Activated T-cell treated with anti-CD3 and anti-CD28 coated beads, Interleukin-2, amount 50 U/mL, for 72 hours (primary cell): Measurements from ENCODE around the gene GABRB2. TPM values are rescaled to one million over a fixed set of nuclear protein-coding genes. Genes with fewer than 3 reads are reported as not detected.
"Not testable (repeated sequence)": the region's sequence is repeated elsewhere in the genome, so short reads cannot be mapped to it uniquely, and the experiment has no call there.

Experiments used
- ATAC-seq, 2 donors: fragments of 150-1000 bp; cut with Tn5 transposase; replicated peaks in 1 of 2; 2 replicates each; pipeline ENCODE4 v1.10.0; 2021; ENCODE audit warnings: moderate library complexity in 2 of 2, mild to moderate bottlenecking in 1 of 2
- DNase-seq, 2 donors: peaks; one replicate each; pipeline ENCODE4 v3.0.0; 2021 to 2022; ENCODE audit warnings: mixed read lengths in 1 of 2
- H3K27ac Mint-ChIP-seq: one replicate; pipeline ENCODE4 v1.8.0; 2022; ENCODE audit warnings: mild to moderate bottlenecking, moderate library complexity, mixed read lengths
- H3K27me3 Mint-ChIP-seq: one replicate; pipeline ENCODE4 v1.8.0; 2022; ENCODE audit warnings: low read depth, mixed read lengths
- H3K36me3 Mint-ChIP-seq, 2 donors: one replicate each; pipeline ENCODE4 v1.8.0; 2022; ENCODE audit warnings: mixed read lengths in 2 of 2, mild to moderate bottlenecking in 1 of 2; ENCODE audit not compliant: insufficient read depth in 2 of 2
- H3K4me1 Mint-ChIP-seq: one replicate; pipeline ENCODE4 v1.8.0; 2022; ENCODE audit warnings: low read depth, mixed read lengths
- H3K4me3 Mint-ChIP-seq, 2 donors: one replicate each; pipeline ENCODE4 v1.8.0; 2022; ENCODE audit warnings: mild to moderate bottlenecking in 2 of 2, mixed read lengths in 2 of 2, moderate library complexity in 2 of 2
- H3K9me3 Mint-ChIP-seq, 2 donors: one replicate each; pipeline ENCODE4 v1.8.0; 2022; ENCODE audit warnings: mixed read lengths in 2 of 2
- total RNA-seq, 2 donors: library from RNA; stranded (reverse); gene quantifications; one replicate each; pipeline ENCODE4 v1.2.3, GENCODE V29; 2022

The GABRB2 gene
- total RNA-seq, 2 donors from 2014 or later = not detected

DNA sequence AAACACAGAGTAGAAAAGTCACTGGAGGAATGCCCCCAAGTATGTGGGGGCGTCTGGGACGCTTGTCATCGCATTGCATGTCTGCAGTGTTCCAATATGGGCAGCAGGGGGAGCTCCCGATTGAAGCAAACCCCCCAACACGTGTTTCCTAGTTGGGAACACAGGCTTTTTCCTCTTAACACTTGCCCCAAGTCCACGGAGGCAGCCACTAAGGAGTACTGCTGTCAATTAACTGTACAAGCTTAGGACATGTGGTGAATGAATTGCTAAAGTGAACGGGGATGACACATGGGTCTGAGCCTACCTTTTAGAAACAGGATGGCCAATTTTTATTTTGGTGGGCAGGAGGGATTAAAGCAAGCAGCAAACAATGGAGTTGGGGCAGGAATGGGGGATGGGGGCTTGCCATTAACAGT, 2.2 kb downstream of the GABRB2 start:
- peaks cover 0 to 2% of the 10 kb centered on the region in 2 donors for H3K9me3 Mint-ChIP-seq
- H3K4me3 Mint-ChIP-seq = no peak overlapping the region
- peak; percentile 21 to 22 for DNase-seq
- H3K36me3 Mint-ChIP-seq = peaks cover 0 to 3% of the 10 kb centered on the region in 2 donors
- H3K27me3 Mint-ChIP-seq = peaks cover 48% of the 10 kb centered on the region
- H3K27ac Mint-ChIP-seq = no peak overlapping the region
- H3K4me1 Mint-ChIP-seq = peaks cover 16% of the 10 kb centered on the region
- ATAC-seq = no peak

DNA sequence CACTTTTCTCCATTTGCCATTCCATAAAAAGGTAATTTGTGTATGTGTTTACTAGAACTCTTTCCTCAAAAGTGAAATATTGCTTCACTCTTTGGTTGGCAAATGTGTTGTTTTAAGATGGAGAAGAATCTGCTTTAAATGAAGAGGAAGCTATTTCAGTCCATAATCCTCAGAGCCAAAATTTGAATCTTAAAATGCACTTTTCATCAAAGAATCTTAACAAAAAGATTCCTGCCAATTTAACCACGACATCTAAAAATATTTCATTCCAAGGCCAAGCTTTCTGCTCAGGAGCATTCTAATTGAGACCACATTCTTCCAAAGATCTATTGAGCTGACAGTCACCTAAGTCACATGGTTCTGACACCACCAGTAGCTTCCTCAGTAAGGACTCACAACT, 7.5 kb downstream of the GABRB2 start:
- H3K4me1 Mint-ChIP-seq = no peaks in the 10 kb centered on the region
- no peak overlapping the region for H3K4me3 Mint-ChIP-seq
- ATAC-seq = no peak
- H3K36me3 Mint-ChIP-seq = no peaks in the 10 kb centered on the region
- DNase-seq = no peak
- H3K9me3 Mint-ChIP-seq = peaks cover 4 to 8% of the 10 kb centered on the region in 2 donors
- no peaks in the 10 kb centered on the region for H3K27me3 Mint-ChIP-seq
- no peak overlapping the region for H3K27ac Mint-ChIP-seq

DNA sequence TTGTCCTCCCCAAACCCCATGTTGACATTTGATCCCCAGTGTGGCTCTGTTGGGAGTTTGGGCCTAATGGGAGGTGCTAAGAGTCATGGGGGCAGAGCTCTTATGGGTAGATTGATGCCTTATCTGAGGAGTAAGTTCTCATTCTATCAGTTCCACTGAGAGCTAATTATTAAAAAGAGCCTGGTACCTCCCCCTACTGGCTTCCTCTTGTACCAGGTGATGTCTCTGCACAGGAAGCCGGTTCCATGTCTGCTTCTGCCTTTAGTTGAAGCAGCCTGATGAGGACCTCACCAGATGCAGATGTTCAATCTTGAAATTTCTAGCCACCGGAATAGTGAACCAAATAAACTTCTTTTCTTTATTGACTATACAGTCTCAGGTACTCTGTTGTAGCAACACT, 10.8 kb downstream of the GABRB2 start:
- Mint-ChIP-seq H3K27ac (no peak overlapping the region), H3K4me3 (no peak overlapping the region), H3K36me3 (no peaks in the 10 kb centered on the region), H3K9me3 (peaks cover 4 to 8% of the 10 kb centered on the region in 2 donors), H3K27me3 (no peaks in the 10 kb centered on the region), H3K4me1 (no peaks in the 10 kb centered on the region)
- ATAC-seq (no peak), DNase-seq (no peak)

DNA sequence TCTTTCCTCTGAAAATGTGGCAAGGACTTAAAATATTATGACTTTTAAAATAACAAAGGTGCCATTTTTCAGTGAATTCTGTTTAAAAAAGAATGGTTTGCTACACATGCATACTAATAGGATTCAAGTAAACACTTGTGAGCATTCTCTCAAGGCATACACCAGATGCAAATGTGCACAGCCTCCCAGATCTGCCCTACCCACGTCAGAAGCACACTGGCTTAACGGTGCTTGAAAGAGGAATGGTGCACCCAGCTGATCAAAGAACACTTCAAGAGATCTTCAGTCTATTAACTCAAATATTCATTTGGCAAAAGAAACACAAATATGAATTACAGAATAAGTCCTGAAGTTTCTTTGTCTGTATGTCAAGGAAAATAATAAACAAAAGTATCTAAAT, 15.8 kb downstream of the GABRB2 start:
- H3K9me3 Mint-ChIP-seq = no peaks in the 10 kb centered on the region
- no peak overlapping the region for H3K27ac Mint-ChIP-seq
- H3K36me3 Mint-ChIP-seq = no peaks in the 10 kb centered on the region
- H3K27me3 Mint-ChIP-seq = no peaks in the 10 kb centered on the region
- no peak for ATAC-seq
- DNase-seq = no peak
- H3K4me1 Mint-ChIP-seq = no peaks in the 10 kb centered on the region
- H3K4me3 Mint-ChIP-seq = no peak overlapping the region

DNA sequence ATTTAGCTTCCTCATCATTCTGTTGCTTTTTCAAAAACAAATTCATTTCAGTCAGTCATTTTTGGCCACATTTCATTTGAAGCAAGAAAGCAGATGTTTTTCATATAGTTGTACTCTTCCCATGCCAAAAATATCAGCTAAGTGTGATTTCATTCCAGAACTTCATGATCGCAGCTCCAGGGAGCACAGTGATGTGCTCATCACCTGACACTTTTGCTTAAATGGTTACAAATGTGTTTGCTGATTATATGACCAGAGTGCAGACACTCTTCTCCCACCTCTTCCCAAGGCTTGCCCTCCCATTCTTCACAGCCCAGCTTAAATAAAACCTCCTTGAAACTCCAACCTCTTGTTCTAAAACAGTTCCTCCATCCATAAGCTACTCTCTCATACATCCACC, 32.6 kb downstream of the GABRB2 start:
- DNase-seq (no peak), ATAC-seq (no peak)
- no peak overlapping the region for H3K4me3 Mint-ChIP-seq
- H3K27ac Mint-ChIP-seq = no peak overlapping the region
- peaks cover 4 to 8% of the 10 kb centered on the region in 2 donors for H3K9me3 Mint-ChIP-seq
- H3K36me3 Mint-ChIP-seq = no peaks in the 10 kb centered on the region
- no peaks in the 10 kb centered on the region for H3K27me3 Mint-ChIP-seq
- no peaks in the 10 kb centered on the region for H3K4me1 Mint-ChIP-seq

DNA sequence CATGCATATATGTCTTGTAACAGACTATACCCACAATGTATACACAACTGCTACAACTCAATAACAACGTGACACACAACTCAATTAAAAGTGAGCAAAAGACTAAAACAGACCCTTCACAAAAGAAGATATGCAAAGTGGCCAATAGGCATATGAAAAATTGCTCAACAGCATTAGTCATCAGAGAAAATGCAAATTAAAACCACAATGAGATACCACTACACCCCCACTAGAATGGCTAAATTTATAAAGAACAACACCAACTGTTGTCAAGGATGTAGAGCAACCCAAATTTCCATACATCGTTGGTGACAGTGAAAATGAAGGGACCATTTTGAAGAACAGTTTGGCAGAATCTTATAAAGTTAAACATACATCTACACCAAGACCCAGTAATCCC, 38.9 kb downstream of the GABRB2 start:
- peaks cover 2 to 4% of the 10 kb centered on the region in 2 donors for H3K9me3 Mint-ChIP-seq
- ATAC-seq = no peak
- H3K27ac Mint-ChIP-seq = no peak overlapping the region
- H3K4me3 Mint-ChIP-seq = no peak overlapping the region
- no peaks in the 10 kb centered on the region for H3K36me3 Mint-ChIP-seq
- no peaks in the 10 kb centered on the region for H3K4me1 Mint-ChIP-seq
- H3K27me3 Mint-ChIP-seq = no peaks in the 10 kb centered on the region
- no peak for DNase-seq

DNA sequence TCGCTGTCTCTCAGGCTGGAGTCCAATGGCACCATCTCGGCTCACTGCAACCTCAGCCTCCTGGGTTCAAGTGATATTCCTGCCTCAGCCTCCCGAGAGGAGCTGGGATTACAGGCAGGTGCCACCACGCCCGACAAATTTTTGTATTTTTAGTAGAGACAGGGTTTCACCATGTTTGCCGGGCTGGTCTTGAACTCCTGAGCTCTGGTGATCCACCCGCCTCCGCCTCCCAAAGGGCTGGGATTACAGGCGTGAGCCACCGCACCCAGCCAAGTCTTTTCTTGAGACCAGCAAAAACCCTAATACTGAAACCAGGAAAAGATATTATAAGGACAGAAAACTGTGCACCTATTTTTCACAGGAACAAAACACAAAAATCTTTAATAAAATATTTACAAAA, 41.4 kb downstream of the GABRB2 start:
- H3K4me1 Mint-ChIP-seq, H3K36me3 Mint-ChIP-seq, DNase-seq, H3K27ac Mint-ChIP-seq, ATAC-seq, H3K4me3 Mint-ChIP-seq, H3K9me3 Mint-ChIP-seq, H3K27me3 Mint-ChIP-seq: not testable (repeated sequence)

DNA sequence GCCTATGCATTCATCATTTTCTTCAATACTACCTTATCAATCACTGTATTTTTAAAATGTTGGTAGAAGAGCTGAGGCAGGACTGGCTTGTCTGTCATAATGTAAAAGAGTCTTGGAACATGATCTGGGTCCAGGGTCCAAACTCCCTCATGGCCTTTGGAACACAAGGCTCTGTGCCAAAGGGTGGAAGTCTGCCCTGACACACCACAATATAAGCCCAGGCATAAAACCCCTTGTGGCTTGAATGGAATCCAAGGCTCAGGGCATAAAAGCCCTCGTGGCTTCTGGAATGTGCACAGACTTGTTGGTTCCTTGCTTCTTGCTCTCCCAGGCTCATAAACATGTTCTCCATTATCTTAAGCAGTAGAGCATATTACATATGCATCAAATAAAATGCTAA, 48.0 kb downstream of the GABRB2 start:
- peaks cover 0 to 2% of the 10 kb centered on the region in 2 donors for H3K36me3 Mint-ChIP-seq
- no peak for ATAC-seq
- no peaks in the 10 kb centered on the region for H3K4me1 Mint-ChIP-seq
- no peak overlapping the region for H3K27ac Mint-ChIP-seq
- no peak for DNase-seq
- H3K9me3 Mint-ChIP-seq = peaks cover 4% of the 10 kb centered on the region in 2 donors
- H3K27me3 Mint-ChIP-seq = no peaks in the 10 kb centered on the region
- H3K4me3 Mint-ChIP-seq = no peak overlapping the region

DNA sequence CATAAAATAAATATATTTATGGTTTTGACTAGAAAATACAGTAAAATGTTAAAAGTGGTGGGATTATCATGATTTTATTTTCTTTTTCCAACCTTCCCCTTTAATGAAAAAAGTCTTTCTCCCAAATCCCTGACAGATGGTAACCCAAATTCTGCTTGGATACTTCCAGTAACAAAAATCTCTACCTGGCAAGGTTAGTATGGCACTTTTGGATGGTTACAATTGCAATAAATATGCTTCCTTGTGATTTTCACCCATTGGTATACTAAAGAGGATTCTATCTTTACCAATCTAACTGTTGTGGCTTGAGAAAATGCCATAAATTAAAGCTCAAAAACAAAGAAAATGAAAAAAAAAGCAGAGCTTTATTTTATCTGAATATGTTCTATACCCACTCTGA, 62.8 kb downstream of the GABRB2 start:
- no peak overlapping the region for H3K4me3 Mint-ChIP-seq
- H3K27me3 Mint-ChIP-seq = no peaks in the 10 kb centered on the region
- no peak for DNase-seq
- no peak for ATAC-seq
- peaks cover 0 to 5% of the 10 kb centered on the region in 2 donors for H3K9me3 Mint-ChIP-seq
- H3K4me1 Mint-ChIP-seq = no peaks in the 10 kb centered on the region
- no peaks in the 10 kb centered on the region for H3K36me3 Mint-ChIP-seq
- no peak overlapping the region for H3K27ac Mint-ChIP-seq

DNA sequence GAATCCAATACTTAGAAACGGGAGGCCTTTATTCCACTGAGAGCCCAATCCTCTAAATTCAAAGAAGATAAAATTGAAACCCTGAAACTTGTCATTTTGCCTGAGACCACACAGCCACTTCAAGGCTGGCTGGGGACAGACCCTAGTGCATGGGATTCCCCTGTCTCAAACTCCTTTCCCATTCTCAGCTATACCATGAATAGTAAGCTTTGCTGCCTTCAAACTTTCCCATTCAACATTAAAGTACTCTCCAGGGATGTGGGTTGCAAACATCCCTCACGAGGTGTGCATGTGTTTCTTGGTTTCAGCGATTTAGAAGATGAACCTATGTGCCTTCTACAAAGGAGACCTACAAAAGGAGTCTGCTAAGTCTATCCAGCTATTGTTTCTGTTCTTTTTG, 64.6 kb downstream of the GABRB2 start:
- Mint-ChIP-seq H3K36me3 (no peaks in the 10 kb centered on the region), H3K4me1 (no peaks in the 10 kb centered on the region), H3K27me3 (no peaks in the 10 kb centered on the region), H3K27ac (no peak overlapping the region), H3K4me3 (no peak overlapping the region), H3K9me3 (peaks cover 0 to 5% of the 10 kb centered on the region in 2 donors)
- DNase-seq (no peak), ATAC-seq (no peak)

DNA sequence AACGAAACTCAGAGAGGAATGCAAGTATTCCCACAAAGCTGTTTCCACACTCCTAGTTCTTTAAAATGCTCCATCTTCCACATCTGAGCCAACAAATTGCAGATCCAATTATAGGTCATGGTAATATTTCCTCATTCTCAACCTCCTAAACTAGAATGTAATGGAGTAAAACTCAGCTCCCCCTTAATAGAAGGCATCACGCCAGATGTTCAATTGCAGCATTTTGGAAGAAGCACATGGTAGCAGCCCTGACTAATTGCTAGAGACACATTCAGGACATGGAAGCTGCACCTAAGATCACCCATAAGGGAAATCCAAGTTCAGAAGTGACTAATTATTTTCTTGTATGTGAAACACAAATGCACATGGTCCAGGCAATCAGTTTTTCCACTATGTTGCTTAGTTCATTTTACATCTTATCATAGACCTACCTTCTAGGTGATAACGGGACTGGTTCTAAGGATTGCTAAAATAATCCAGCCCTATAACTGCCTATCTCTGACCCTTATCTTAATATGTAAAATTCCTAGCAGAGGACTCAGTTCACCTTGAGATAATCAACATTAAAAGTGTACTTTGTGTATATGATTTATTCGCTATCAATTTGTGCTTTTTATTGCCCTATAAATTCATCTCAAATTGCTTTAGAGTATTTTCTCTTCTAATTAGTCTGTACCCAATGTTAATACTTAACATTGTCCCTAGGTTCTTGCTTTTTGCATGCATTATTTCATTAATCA, 75.1 kb downstream of the GABRB2 start:
- no peaks in the 10 kb centered on the region for H3K36me3 Mint-ChIP-seq

DNA sequence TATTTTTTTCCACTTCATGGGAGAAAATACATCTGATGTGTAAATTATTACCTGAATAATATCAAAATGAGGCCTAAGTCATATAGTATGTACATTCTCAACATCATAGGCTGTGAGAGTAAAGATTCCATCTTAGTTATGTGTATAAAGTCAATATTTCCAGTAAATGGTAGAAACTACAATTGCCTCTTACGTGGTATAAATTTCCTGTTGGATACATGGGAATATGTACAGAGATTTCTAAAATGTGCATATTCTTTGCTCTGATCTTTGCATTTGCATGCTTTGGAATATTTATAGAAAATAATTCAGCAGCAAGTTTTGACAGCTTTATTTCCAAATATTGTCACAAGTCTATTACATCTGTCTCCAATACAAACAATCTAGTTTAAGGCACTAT, 78.8 kb downstream of the GABRB2 start:
- H3K4me3 Mint-ChIP-seq = no peak overlapping the region
- H3K27me3 Mint-ChIP-seq = no peaks in the 10 kb centered on the region
- DNase-seq (no peak), ATAC-seq (no peak)
- H3K4me1 Mint-ChIP-seq = no peaks in the 10 kb centered on the region
- H3K27ac Mint-ChIP-seq = no peak overlapping the region
- no peaks in the 10 kb centered on the region for H3K36me3 Mint-ChIP-seq
- H3K9me3 Mint-ChIP-seq = peaks cover 0 to 1% of the 10 kb centered on the region in 2 donors

More for the DNA sequence above, 75.1 kb downstream of the GABRB2 start:
- H3K4me3 Mint-ChIP-seq = no peak overlapping the region
- ATAC-seq (no peak), DNase-seq (no peak)
- H3K9me3 Mint-ChIP-seq = peaks cover 0 to 4% of the 10 kb centered on the region in 2 donors
- H3K27ac Mint-ChIP-seq = no peak overlapping the region
- H3K4me1 Mint-ChIP-seq = no peaks in the 10 kb centered on the region
- H3K27me3 Mint-ChIP-seq = no peaks in the 10 kb centered on the region

DNA sequence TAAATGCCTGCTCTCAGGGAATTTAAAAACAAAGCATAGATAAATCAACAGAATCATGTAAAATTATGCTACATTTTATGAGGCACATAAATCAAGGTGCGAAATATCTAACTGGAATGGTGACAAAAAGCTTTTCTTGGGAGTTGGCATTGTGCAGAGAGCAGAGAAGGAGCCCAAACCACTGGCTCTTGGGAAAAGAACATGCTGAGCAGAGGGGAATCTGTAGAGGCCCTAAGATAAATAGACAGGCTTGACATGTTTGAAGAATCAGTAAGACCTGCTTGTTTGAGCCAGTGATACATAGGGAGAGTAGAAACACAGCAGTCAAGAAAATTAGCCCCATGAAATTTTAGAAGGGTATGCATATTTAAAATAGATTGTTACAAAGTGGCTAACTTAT, 85.8 kb downstream of the GABRB2 start:
- H3K9me3 Mint-ChIP-seq = no peaks in the 10 kb centered on the region
- H3K4me3 Mint-ChIP-seq = no peak overlapping the region
- H3K4me1 Mint-ChIP-seq = no peaks in the 10 kb centered on the region
- ATAC-seq = no peak
- no peak for DNase-seq
- no peaks in the 10 kb centered on the region for H3K27me3 Mint-ChIP-seq
- H3K36me3 Mint-ChIP-seq = no peaks in the 10 kb centered on the region
- no peak overlapping the region for H3K27ac Mint-ChIP-seq

DNA sequence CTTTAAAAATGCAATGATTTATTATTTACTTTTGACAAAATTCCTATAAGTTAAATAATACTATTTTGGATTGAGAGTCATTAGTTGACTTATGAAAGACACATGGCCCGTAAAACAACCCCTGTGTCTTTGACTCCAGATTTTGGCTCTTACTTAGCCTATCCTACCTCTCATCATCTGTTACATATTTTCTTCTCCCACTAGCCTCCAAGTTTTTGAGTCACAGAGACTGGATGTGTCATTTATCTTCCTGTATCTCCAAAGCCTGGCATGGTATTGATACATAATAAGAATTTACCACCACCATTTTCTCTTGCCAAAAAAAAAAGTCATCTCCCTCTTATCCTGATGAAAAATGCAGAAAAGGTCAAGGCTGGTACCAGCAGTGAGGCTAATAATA, 99.9 kb downstream of the GABRB2 start:
- DNase-seq = no peak
- Mint-ChIP-seq H3K4me3 (no peak overlapping the region), H3K27ac (no peak overlapping the region)

More for the DNA sequence above, 99.9 kb downstream of the GABRB2 start:
- H3K36me3 Mint-ChIP-seq = no peaks in the 10 kb centered on the region
- no peaks in the 10 kb centered on the region for H3K27me3 Mint-ChIP-seq
- H3K4me1 Mint-ChIP-seq = no peaks in the 10 kb centered on the region
- no peak for ATAC-seq
- H3K9me3 Mint-ChIP-seq = peaks cover 1% of the 10 kb centered on the region in 2 donors
